ENCODE results near the gene PDPN.

The PDPN gene

GRCh38 chr1:13619909-13620308, 36.3 kb downstream of the PDPN start:
- DNase-seq (ENCODE audit: extremely low read depth, insufficient read length), result no peak
- TF ChIP-seq, protein P1, sequence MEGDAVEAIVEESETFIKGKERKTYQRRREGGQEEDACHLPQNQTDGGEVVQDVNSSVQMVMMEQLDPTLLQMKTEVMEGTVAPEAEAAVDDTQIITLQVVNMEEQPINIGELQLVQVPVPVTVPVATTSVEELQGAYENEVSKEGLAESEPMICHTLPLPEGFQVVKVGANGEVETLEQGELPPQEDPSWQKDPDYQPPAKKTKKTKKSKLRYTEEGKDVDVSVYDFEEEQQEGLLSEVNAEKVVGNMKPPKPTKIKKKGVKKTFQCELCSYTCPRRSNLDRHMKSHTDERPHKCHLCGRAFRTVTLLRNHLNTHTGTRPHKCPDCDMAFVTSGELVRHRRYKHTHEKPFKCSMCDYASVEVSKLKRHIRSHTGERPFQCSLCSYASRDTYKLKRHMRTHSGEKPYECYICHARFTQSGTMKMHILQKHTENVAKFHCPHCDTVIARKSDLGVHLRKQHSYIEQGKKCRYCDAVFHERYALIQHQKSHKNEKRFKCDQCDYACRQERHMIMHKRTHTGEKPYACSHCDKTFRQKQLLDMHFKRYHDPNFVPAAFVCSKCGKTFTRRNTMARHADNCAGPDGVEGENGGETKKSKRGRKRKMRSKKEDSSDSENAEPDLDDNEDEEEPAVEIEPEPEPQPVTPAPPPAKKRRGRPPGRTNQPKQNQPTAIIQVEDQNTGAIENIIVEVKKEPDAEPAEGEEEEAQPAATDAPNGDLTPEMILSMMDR (IDR thresholded peaks at IDR 0.05; ENCODE audit: insufficient read depth, low read length, poor library complexity, severe bottlenecking), result no peak
- Histone ChIP-seq H3K4me3 (replicated peaks; ENCODE audit: low read depth, low read length) (no peak overlapping the region), H3K36me3 (ENCODE audit: control insufficient read depth, insufficient read depth, low read length) (no peaks in the 10 kb centered on the region), H3K27me3 (replicated peaks; ENCODE audit: control insufficient read depth, insufficient read depth, low read length) (no peaks in the 10 kb centered on the region)

DNA sequence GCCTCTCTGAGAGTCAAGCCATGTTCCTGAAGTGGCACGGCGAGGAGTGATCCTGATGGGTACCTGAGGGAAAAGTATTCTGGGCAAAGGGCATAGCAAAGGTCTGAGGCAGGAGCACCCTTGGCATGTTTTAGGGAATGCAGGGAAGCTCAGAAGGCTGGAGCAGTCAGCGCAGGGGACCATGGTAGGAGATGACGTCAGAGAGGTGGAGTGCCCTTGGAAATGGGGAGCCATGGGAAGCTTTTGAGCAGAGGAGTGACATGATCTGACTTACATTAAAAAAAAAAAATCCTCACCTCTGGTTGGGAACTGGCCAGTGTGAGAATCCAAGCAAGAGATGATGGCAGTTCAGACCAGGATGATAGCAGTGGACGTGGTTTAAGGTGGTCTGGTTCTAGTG, 37.2 kb downstream of the PDPN start:
- no peak for DNase-seq (ENCODE audit: extremely low read depth, insufficient read length)
- TF ChIP-seq, protein P1 (IDR thresholded peaks at IDR 0.05; ENCODE audit: insufficient read depth, low read length, poor library complexity, severe bottlenecking), result no peak
- no peaks in the 10 kb centered on the region for H3K27me3 ChIP-seq (replicated peaks; ENCODE audit: control insufficient read depth, insufficient read depth, low read length)
- H3K4me3 ChIP-seq (replicated peaks; ENCODE audit: low read depth, low read length), result no peak overlapping the region
- no peaks in the 10 kb centered on the region for H3K36me3 ChIP-seq (ENCODE audit: control insufficient read depth, insufficient read depth, low read length)

GRCh38 chr1:13622446-13622845, 38.8 kb downstream of the PDPN start:
- H3K36me3 ChIP-seq (ENCODE audit: control insufficient read depth, insufficient read depth, low read length), result no peaks in the 10 kb centered on the region
- H3K4me3 ChIP-seq (replicated peaks; ENCODE audit: low read depth, low read length), result no peak overlapping the region
- TF ChIP-seq, protein P1 (IDR thresholded peaks at IDR 0.05; ENCODE audit: insufficient read depth, low read length, poor library complexity, severe bottlenecking), result no peak
- DNase-seq (ENCODE audit: extremely low read depth, insufficient read length), result no peak
- no peaks in the 10 kb centered on the region for H3K27me3 ChIP-seq (replicated peaks; ENCODE audit: control insufficient read depth, insufficient read depth, low read length)

DNA sequence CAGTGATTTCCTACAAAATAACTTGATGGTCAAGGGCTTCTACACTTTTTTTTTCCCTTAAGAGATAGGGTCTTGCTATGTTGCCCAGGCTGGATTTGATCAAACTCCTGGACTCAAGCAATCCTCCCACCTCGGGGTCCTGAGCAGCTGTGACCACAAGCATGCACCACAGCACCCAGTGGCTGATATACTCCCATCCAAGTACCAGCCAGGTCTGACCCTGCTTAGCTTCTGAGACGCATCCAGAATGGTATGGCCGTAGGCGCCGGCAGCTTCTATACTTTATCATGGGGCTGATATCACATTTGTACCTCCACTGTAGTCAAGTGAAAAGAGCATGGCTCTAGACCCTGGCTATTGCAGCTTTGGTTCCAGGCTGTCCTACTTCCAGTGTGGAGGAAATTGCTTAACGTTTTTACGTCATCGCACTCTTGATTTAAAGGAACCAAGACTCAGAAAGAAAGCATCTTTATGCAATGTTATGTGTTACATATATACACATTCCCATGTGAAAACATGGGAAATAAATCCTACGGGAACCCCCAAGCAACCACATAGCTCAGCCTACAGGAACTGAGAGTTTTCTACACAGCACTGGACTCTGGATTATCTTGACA, 39.5 kb downstream of the PDPN start:
- TF ChIP-seq, protein P1 (IDR thresholded peaks at IDR 0.05; ENCODE audit: insufficient read depth, low read length, poor library complexity, severe bottlenecking), result no peak
- no peak overlapping the region for H3K4me3 ChIP-seq (replicated peaks; ENCODE audit: low read depth, low read length)
- no peaks in the 10 kb centered on the region for H3K27me3 ChIP-seq (replicated peaks; ENCODE audit: control insufficient read depth, insufficient read depth, low read length)
- DNase-seq (ENCODE audit: extremely low read depth, insufficient read length), result no peak
- H3K36me3 ChIP-seq (ENCODE audit: control insufficient read depth, insufficient read depth, low read length), result no peaks in the 10 kb centered on the region

GRCh38 chr1:13624526-13624925, 40.9 kb downstream of the PDPN start:
- DNase-seq (ENCODE audit: extremely low read depth, insufficient read length), result no peak
- TF ChIP-seq, protein P1 (IDR thresholded peaks at IDR 0.05; ENCODE audit: insufficient read depth, low read length, poor library complexity, severe bottlenecking), result no peak
- no peaks in the 10 kb centered on the region for H3K27me3 ChIP-seq (replicated peaks; ENCODE audit: control insufficient read depth, insufficient read depth, low read length)

GRCh38 chr1:13627127-13627526, 43.5 kb downstream of the PDPN start:
- DNase-seq (ENCODE audit: extremely low read depth, insufficient read length), result no peak
- TF ChIP-seq, protein P1 (IDR thresholded peaks at IDR 0.05; ENCODE audit: insufficient read depth, low read length, poor library complexity, severe bottlenecking), result no peak
- H3K4me3 ChIP-seq (replicated peaks; ENCODE audit: low read depth, low read length), result no peak overlapping the region

More at GRCh38 chr1:13624526-13624925, 40.9 kb downstream of the PDPN start:
- Histone ChIP-seq H3K36me3 (ENCODE audit: control insufficient read depth, insufficient read depth, low read length) (no peaks in the 10 kb centered on the region), H3K4me3 (replicated peaks; ENCODE audit: low read depth, low read length) (no peak overlapping the region)

More at GRCh38 chr1:13627127-13627526, 43.5 kb downstream of the PDPN start:
- Histone ChIP-seq H3K36me3 (ENCODE audit: control insufficient read depth, insufficient read depth, low read length) (no peaks in the 10 kb centered on the region), H3K27me3 (replicated peaks; ENCODE audit: control insufficient read depth, insufficient read depth, low read length) (no peaks in the 10 kb centered on the region)

Measured in GM06990 (cell line).